Upper lobe of left lung (tissue), 4 donors: ENCODE data around the gene DCAF15.

ENCODE experiments used
- CTCF ChIP-seq, 6 experiments: fragments of 450-650 bp in 4 of 6; fragments of 200-600 bp in 2 of 6; sonication (generic) in 2 of 6; IDR thresholded peaks; one replicate each; pipeline ENCODE4 v1.5.1; 2016 to 2019; ENCODE audit warnings: antibody characterized with exemption in 6 of 6
- POLR2A ChIP-seq, 4 donors: fragments of 450-650 bp; IDR thresholded peaks; one replicate each; pipeline ENCODE4 v1.5.1; 2016 to 2017; ENCODE audit warnings: antibody characterized with exemption in 4 of 4, mild to moderate bottlenecking in 2 of 4

DNA sequence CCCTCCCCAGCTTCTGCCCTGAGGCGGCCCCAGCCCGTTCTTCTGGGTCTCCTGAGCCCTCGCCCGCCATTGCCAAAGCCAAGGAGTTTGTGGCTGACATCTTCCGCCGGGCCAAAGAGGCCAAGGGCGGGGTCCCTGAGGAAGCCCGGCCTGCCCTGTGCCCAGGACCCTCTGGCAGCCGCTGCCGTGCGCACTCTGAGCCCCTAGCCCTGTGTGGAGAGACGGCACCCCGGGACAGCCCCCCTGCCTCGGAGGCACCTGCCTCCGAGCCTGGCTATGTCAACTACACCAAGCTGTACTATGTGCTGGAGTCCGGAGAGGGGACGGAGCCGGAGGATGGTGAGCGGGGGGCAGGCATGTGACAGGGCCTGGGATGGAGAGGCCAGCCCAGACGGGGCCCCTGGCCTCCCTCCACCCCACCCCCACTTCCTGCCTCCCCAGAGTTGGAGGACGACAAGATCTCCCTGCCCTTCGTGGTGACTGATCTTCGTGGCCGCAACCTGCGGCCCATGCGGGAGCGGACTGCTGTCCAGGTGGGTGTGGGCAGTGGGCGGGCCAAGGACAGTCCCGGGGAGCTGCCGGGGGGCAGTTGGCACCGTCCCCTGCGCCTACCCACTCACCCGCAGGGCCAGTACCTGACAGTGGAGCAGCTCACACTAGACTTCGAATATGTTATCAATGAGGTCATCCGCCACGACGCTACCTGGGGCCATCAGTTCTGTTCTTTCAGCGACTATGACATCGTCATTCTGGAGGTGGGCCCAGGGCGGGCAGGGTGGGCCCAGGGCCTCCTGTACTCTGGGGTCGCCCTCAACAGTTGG, 7.0 kb downstream of the DCAF15 start:
- TF ChIP-seq CTCF (IDR thresholded peaks at IDR 0.05) (no peak), POLR2A (IDR thresholded peaks at IDR 0.05) (no peak)
